HepG2 (cell line): ENCODE data around the gene ZNF764. TPM values are rescaled to one million over a fixed set of nuclear protein-coding genes. Genes with fewer than 3 reads are reported as not detected.

Source experiments
- GABPA ChIP-seq, 2 experiments: IDR thresholded peaks; 2 replicates each; pipeline ENCODE4 v1.6.1; 2011 to 2016; ENCODE audit warnings: low read depth in 2 of 2, low read length in 1 of 2, missing biosample characterization in 1 of 2, missing genetic modification characterization in 1 of 2
- KDM2A ChIP-seq: sonication (generic); formaldehyde crosslinking; IDR thresholded peaks from 2 replicates; pipeline ENCODE4 v1.4.0; 2020; ENCODE audit warnings: low read depth, missing genetic modification reagents, borderline replicate concordance
- MAZ ChIP-seq, 2 experiments: sonication (generic) in 1 of 2; formaldehyde crosslinking in 1 of 2; IDR thresholded peaks; 2 replicates each; pipeline versions ENCODE4 v1.5.0 to v1.6.1; 2012 to 2020; ENCODE audit warnings: low read depth in 2 of 2, mild to moderate bottlenecking in 2 of 2, borderline replicate concordance in 1 of 2, improper control_type of control experiment in 1 of 2, low read length in 1 of 2, missing genetic modification reagents in 1 of 2, moderate library complexity in 1 of 2
- MIER3 ChIP-seq: IDR thresholded peaks from 2 replicates; pipeline ENCODE4 v1.6.1; 2016; ENCODE audit warnings: missing compliant biosample characterization, borderline replicate concordance
- NBN ChIP-seq: fragments of 450-650 bp; conservative IDR thresholded peaks from 2 replicates; pipeline ENCODE4 v1.6.1; 2017
- NCOA1 ChIP-seq: sonication (generic); formaldehyde crosslinking; IDR thresholded peaks from 2 replicates; pipeline ENCODE4 v1.9.0; 2021; ENCODE audit warnings: missing genetic modification reagents
- SATB2 ChIP-seq: sonication (generic); formaldehyde crosslinking; IDR thresholded peaks from 2 replicates; pipeline ENCODE4 v1.5.0; 2020; ENCODE audit warnings: missing genetic modification reagents
- SOX5 ChIP-seq: IDR thresholded peaks from 2 replicates; pipeline ENCODE4 v1.6.1; 2016; ENCODE audit warnings: borderline replicate concordance
- THAP9 ChIP-seq: sonication (generic); formaldehyde crosslinking; IDR thresholded peaks from 2 replicates; pipeline ENCODE4; 2020; ENCODE audit warnings: missing genetic modification reagents, mild to moderate bottlenecking, borderline replicate concordance
- ZKSCAN5 ChIP-seq: sonication (generic); formaldehyde crosslinking; IDR thresholded peaks from 2 replicates; pipeline ENCODE4 v1.5.1; 2020; ENCODE audit warnings: mild to moderate bottlenecking, missing genetic modification reagents
- ZNF317 ChIP-seq: sonication (generic); formaldehyde crosslinking; IDR thresholded peaks from 2 replicates; pipeline ENCODE4 v1.5.0; 2020; ENCODE audit warnings: mild to moderate bottlenecking, missing genetic modification reagents
- ZNF446 ChIP-seq: sonication (generic); formaldehyde crosslinking; IDR thresholded peaks from 2 replicates; pipeline ENCODE4 v1.5.0; 2020; ENCODE audit warnings: mild to moderate bottlenecking, missing genetic modification reagents
- ZNF878 ChIP-seq: sonication (generic); formaldehyde crosslinking; IDR thresholded peaks from 2 replicates; pipeline ENCODE4 v1.8.1; 2023; ENCODE audit warnings: mild to moderate bottlenecking, missing genetic modification reagents, moderate library complexity
- ZSCAN22 ChIP-seq: sonication (generic); formaldehyde crosslinking; IDR thresholded peaks from 2 replicates; pipeline ENCODE4 v1.4.0; 2020; ENCODE audit warnings: mild to moderate bottlenecking, missing genetic modification reagents
- polyA plus RNA-seq, 8 experiments: library from polyadenylated mRNA; depleted of rRNA in 3 of 8; stranded (reverse) in 7 of 8; unstranded in 1 of 8; fragments of >200 nt; fragmentation: Illumina TruSeq in 4 of 8; extraction: Trizol in 4 of 8; gene quantifications; 2 replicates each; pipeline versions ENCODE4 v1.2.1 to v1.2.3, GENCODE V29; 2011 to 2016; ENCODE audit warnings: low read depth in 4 of 8, missing spikeins in 1 of 8, mixed read lengths in 1 of 8; ENCODE audit not compliant: insufficient read depth in 1 of 8
- total RNA-seq, 5 experiments: library from RNA; depleted of rRNA; stranded (reverse); fragments of >200 nt; fragmentation: Illumina TruSeq; extraction: Trizol; gene quantifications; 2 replicates each; pipeline ENCODE4 v1.2.3, GENCODE V29; 2016; ENCODE audit warnings: low read depth in 1 of 5
- TF ChIP-seq, protein P1 (sequence below): IDR thresholded peaks from 2 replicates; pipeline ENCODE4 v1.6.1; 2016; ENCODE audit warnings: low read depth, missing genetic modification reagents, missing compliant biosample characterization
- TF ChIP-seq, protein P2 (sequence below): sonication (generic); formaldehyde crosslinking; IDR thresholded peaks from 2 replicates; pipeline ENCODE4 v1.4.0; 2020; ENCODE audit warnings: mild to moderate bottlenecking, low read depth, missing genetic modification reagents
- TF ChIP-seq, protein P3 (sequence below): sonication (generic); formaldehyde crosslinking; conservative IDR thresholded peaks from 2 replicates; pipeline ENCODE4 v1.4.0; 2020; ENCODE audit warnings: missing genetic modification reagents
- TF ChIP-seq, protein P4 (sequence below): sonication (generic); formaldehyde crosslinking; IDR thresholded peaks from 2 replicates; pipeline ENCODE4 v1.8.1; 2023; ENCODE audit warnings: missing genetic modification reagents, mild to moderate bottlenecking, borderline replicate concordance

The ZNF764 gene
- total and polyA plus RNA-seq, 2 of the 13 experiments (the other 11 are each of a cell fraction or from before 2014, with no cell fraction given) = 4.1 to 9.1 TPM

GRCh38 chr16:30558789-30559377 lies 709 bp upstream of the ZNF764 start (continued):
- TF ChIP-seq, protein P1, sequence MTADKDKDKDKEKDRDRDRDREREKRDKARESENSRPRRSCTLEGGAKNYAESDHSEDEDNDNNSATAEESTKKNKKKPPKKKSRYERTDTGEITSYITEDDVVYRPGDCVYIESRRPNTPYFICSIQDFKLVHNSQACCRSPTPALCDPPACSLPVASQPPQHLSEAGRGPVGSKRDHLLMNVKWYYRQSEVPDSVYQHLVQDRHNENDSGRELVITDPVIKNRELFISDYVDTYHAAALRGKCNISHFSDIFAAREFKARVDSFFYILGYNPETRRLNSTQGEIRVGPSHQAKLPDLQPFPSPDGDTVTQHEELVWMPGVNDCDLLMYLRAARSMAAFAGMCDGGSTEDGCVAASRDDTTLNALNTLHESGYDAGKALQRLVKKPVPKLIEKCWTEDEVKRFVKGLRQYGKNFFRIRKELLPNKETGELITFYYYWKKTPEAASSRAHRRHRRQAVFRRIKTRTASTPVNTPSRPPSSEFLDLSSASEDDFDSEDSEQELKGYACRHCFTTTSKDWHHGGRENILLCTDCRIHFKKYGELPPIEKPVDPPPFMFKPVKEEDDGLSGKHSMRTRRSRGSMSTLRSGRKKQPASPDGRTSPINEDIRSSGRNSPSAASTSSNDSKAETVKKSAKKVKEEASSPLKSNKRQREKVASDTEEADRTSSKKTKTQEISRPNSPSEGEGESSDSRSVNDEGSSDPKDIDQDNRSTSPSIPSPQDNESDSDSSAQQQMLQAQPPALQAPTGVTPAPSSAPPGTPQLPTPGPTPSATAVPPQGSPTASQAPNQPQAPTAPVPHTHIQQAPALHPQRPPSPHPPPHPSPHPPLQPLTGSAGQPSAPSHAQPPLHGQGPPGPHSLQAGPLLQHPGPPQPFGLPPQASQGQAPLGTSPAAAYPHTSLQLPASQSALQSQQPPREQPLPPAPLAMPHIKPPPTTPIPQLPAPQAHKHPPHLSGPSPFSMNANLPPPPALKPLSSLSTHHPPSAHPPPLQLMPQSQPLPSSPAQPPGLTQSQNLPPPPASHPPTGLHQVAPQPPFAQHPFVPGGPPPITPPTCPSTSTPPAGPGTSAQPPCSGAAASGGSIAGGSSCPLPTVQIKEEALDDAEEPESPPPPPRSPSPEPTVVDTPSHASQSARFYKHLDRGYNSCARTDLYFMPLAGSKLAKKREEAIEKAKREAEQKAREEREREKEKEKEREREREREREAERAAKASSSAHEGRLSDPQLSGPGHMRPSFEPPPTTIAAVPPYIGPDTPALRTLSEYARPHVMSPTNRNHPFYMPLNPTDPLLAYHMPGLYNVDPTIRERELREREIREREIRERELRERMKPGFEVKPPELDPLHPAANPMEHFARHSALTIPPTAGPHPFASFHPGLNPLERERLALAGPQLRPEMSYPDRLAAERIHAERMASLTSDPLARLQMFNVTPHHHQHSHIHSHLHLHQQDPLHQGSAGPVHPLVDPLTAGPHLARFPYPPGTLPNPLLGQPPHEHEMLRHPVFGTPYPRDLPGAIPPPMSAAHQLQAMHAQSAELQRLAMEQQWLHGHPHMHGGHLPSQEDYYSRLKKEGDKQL (CRISPR knock-in tag) = no peak
- TF ChIP-seq THAP9 (CRISPR knock-in tag) (no peak), SATB2 (no peak), MAZ (IDR thresholded peaks at IDR 0.05; ENCODE audit: borderline replicate concordance, low read depth, low read length) (no peak), MAZ (CRISPR knock-in tag; IDR thresholded peaks at IDR 0.05; ENCODE audit: low read depth) (no peak), ZSCAN22 (CRISPR knock-in tag) (no peak), ZNF878 (no peak), SOX5 (no peak), NCOA1 (CRISPR knock-in tag) (no peak), NBN (no peak), ZNF317 (CRISPR knock-in tag) (no peak), GABPA (IDR thresholded peaks at IDR 0.05; ENCODE audit: low read depth, low read length) (no peak), GABPA (CRISPR knock-in tag; IDR thresholded peaks at IDR 0.05; ENCODE audit: low read depth) (no peak), ZKSCAN5 (CRISPR knock-in tag) (peak; percentile 51; the same call in 1 of the 2 replicates), MIER3 (peak; percentile 55), KDM2A (CRISPR knock-in tag) (no peak), ZNF446 (CRISPR knock-in tag) (no peak)
- TF ChIP-seq, protein P2, sequence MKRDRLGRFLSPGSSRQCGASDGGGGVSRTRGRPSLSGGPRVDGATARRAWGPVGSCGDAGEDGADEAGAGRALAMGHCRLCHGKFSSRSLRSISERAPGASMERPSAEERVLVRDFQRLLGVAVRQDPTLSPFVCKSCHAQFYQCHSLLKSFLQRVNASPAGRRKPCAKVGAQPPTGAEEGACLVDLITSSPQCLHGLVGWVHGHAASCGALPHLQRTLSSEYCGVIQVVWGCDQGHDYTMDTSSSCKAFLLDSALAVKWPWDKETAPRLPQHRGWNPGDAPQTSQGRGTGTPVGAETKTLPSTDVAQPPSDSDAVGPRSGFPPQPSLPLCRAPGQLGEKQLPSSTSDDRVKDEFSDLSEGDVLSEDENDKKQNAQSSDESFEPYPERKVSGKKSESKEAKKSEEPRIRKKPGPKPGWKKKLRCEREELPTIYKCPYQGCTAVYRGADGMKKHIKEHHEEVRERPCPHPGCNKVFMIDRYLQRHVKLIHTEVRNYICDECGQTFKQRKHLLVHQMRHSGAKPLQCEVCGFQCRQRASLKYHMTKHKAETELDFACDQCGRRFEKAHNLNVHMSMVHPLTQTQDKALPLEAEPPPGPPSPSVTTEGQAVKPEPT (CRISPR knock-in tag) = no peak
- TF ChIP-seq, protein P3, sequence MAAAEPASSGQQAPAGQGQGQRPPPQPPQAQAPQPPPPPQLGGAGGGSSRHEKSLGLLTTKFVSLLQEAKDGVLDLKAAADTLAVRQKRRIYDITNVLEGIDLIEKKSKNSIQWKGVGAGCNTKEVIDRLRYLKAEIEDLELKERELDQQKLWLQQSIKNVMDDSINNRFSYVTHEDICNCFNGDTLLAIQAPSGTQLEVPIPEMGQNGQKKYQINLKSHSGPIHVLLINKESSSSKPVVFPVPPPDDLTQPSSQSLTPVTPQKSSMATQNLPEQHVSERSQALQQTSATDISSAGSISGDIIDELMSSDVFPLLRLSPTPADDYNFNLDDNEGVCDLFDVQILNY (CRISPR knock-in tag) = no peak
- TF ChIP-seq, protein P4, sequence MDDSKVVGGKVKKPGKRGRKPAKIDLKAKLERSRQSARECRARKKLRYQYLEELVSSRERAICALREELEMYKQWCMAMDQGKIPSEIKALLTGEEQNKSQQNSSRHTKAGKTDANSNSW (CRISPR knock-in tag) = no peak
